ENCODE results near the gene CLDN20.

DNA sequence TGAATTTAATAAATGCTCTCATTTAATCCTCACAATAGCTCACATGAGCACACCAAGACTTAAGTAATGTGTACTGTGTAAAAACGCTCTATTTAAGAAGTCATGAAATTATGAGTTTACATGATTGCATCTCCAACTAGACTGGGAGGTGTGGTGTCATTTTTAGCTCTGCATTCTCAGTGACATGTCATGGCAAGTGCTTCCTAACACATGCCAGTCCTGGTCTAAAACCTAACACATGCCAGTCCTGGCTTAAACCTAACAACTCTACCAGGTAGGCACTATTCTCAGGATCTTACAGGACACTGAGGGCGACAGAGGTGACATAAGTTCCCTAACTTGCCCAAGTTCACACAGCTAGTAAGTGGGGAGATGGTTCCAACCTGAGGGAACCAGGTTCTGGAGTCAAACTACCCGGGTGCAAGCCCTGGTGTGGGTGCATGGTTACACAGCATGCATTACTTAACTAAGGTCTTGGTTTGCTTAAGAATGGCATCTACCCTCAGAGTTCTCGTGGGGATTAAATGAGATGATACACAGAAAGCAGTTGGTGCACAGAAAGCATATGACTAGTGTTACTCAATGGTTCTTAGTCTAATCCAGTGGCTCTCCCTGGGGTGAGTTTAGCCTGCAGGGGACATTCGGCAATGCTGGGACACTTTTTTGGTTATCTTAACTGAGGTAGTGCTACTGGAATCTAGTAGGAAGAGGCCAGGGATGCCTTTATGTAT is 14.7 kb downstream of the CLDN20 start:
- TF ChIP-seq ZNF658 (tag by site-specific recombination; IDR thresholded peaks at IDR 0.05) (no peak), KLF9 (tag by site-specific recombination; IDR thresholded peaks at IDR 0.05; ENCODE audit: low read depth) (no peak), CTCF (tag by site-specific recombination; IDR thresholded peaks at IDR 0.05) (no peak), ZNF664 (tag by site-specific recombination; IDR thresholded peaks at IDR 0.05) (peak; percentile 76), ZNF391 (tag by site-specific recombination; IDR thresholded peaks at IDR 0.05; ENCODE audit: borderline replicate concordance, low read depth) (no peak), ZNF776 (tag by site-specific recombination; IDR thresholded peaks at IDR 0.05; ENCODE audit: borderline replicate concordance) (no peak), ZNF830 (tag by site-specific recombination; IDR thresholded peaks at IDR 0.05; ENCODE audit: low read depth) (no peak), EGR2 (tag by site-specific recombination; IDR thresholded peaks at IDR 0.05; ENCODE audit: low read depth) (no peak), ZNF707 (tag by site-specific recombination; IDR thresholded peaks at IDR 0.05) (no peak)
- TF ChIP-seq, protein P1, sequence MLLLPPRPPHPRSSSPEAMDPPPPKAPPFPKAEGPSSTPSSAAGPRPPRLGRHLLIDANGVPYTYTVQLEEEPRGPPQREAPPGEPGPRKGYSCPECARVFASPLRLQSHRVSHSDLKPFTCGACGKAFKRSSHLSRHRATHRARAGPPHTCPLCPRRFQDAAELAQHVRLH (tag by site-specific recombination; IDR thresholded peaks at IDR 0.05), result no peak
- TF ChIP-seq, protein P2, sequence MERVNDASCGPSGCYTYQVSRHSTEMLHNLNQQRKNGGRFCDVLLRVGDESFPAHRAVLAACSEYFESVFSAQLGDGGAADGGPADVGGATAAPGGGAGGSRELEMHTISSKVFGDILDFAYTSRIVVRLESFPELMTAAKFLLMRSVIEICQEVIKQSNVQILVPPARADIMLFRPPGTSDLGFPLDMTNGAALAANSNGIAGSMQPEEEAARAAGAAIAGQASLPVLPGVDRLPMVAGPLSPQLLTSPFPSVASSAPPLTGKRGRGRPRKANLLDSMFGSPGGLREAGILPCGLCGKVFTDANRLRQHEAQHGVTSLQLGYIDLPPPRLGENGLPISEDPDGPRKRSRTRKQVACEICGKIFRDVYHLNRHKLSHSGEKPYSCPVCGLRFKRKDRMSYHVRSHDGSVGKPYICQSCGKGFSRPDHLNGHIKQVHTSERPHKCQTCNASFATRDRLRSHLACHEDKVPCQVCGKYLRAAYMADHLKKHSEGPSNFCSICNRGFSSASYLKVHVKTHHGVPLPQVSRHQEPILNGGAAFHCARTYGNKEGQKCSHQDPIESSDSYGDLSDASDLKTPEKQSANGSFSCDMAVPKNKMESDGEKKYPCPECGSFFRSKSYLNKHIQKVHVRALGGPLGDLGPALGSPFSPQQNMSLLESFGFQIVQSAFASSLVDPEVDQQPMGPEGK (tag by site-specific recombination; IDR thresholded peaks at IDR 0.05), result no peak
